HG03066 (cell line): ENCODE results near the gene RGS6.

Experiments used
- ATAC-seq: cut with Tn5 transposase; IDR thresholded peaks from one replicate; pipeline ENCODE4 v1.9.1; 2021; ENCODE audit warnings: low read depth; ENCODE audit not compliant: unreplicated experiment

Gene RGS6

GRCh38 chr14:72559669-72560255 is 627.5 kb downstream of the RGS6 start:
- no peak for ATAC-seq

DNA sequence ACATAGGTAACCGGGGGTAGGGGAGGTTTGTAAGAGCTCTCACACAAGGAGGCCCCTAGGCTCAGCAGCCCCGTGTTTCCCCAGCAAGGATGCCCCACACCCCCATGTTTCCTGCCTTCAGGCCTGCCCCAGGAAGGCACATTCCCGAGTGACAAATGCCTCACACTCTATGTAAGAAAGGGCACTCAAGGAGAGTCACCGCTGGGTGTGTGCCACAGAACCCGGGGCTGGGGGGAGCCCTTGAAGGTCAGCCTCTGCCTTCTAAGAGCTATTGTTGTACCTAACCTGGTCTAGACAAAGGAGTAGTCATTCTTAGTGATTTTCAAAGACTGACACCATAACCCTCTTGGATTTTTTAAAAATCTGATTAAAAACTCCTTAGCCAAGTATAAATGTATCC is 628.1 kb downstream of the RGS6 start:
- no peak for ATAC-seq

DNA sequence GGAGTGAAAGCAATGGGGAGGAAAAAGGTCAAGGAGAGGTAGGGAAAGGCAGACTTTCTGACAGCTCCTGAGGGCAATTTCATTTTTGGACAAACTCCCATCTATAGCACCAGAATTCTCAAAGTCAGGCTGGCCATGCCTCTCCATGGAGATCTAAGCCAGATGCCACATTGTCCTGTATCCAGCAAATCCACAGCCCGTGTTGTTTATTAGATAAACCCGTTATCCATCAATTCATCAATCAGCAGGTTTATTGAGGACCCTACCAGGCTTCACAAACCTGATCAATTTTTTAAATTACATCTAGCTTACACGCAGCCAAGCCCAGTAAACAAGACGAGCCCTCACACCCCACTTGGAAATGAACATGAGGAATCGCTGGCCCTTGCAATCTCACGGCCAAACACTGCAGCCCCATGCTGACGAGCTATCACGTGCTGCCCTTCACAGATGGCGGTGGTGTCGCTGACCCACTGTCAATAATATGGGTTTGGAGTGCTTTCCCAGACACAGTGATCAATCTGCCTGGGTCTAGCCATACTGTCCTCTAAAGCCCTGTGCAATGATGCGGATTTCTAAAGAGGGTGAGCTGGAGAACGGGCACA is 628.8 kb downstream of the RGS6 start:
- no peak for ATAC-seq

DNA sequence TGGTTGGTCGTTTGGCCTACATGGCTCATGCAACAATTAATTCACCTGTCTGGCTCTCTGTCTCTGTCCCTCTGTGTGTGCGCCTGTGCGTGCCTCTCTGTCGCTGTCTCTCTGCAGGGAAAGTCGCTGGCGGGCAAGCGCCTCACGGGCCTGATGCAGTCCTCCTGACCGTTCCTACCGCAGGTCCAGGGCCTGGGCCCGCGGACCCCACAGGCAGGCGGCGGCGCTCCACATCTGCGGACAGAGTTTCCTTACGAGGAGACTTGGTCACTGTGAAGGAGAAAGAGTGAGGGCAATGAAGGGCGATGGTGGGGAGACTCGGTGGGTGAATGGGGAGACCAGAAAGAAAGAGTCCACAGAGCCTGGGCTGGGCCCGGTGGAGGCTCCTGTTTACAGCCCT is 630.1 kb downstream of the RGS6 start:
- ATAC-seq, result no peak

DNA sequence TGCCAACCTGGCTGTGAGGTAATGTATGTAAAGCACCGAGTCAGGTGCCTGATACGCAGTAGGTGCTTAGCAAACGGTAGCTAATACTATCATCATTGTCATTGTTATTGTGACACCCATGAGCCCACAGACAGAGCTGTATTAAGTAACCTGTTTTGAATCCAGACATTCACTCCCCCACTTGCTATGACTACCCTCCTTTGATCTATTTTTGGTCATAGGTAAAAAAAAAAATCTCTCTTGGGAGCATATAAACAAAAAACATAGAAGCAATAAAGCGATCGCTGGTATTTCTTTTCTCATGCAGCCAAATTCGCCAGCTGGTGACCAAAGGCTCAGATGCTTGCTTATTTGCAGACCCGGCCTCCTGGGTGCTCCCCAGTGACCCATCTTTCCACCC is 631.4 kb downstream of the RGS6 start:
- no peak for ATAC-seq

DNA sequence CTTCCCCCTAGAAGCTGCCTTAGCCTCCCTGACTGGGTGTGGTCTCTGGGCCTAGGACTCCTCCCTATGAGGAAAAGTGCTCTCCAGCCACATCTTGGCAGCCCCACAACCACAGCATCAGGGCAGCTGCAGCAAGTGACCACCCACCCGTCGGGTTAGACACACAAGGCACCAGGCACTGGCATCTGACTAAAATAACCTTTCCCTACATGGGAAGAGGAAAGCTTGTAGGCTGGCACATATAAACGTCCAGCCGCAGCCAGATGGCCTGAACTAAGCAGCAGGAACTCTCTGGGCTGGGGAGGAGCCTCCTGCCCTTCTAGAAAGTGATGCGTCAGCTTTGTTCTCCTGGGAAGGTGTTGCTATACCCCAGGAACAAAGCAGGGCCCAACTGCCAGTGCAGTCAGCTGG is 632.9 kb downstream of the RGS6 start:
- ATAC-seq, result no peak

- no peak for ATAC-seq
Observed at GRCh38 chr14:72565917-72566316, 633.7 kb downstream of the RGS6 start.

- ATAC-seq, result no peak
Observed at GRCh38 chr14:72567226-72567625, 635.0 kb downstream of the RGS6 start.

DNA sequence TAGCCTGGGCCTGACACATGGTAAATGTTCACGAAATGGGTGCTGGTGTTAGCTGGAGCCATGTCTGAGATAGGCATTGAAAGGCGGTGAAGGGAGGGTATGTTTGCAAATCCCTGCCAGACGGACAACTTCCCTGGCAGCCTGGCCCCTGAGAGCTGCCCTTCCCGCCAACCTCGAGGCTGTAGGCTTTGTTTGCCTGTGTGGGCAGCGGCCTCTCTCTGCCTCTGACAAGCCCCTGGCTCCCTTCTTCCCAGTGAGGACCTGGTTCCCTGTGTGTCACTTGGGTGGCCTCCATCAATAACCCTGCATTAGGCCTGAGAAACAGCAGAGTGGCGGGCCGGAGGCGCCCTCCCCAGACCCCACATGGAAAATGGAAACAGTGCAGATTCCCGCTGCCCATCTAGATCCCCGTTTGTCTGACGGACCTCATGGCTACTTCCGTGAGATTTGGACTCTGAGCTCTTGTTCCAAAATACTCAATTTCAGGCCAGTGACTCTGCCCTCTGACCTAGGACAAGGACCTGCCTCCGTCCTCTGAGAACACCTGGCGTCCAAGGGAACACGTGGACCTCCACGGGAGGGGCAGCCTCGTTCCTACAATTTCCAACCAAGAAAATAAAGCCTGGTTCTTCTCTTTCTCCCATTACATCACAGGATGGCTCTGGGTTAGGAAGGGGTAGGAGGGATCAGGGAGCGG is 636.2 kb downstream of the RGS6 start:
- ATAC-seq, result no peak

- no peak for ATAC-seq
Observed at GRCh38 chr14:72573725-72574417, 641.6 kb downstream of the RGS6 start.

DNA sequence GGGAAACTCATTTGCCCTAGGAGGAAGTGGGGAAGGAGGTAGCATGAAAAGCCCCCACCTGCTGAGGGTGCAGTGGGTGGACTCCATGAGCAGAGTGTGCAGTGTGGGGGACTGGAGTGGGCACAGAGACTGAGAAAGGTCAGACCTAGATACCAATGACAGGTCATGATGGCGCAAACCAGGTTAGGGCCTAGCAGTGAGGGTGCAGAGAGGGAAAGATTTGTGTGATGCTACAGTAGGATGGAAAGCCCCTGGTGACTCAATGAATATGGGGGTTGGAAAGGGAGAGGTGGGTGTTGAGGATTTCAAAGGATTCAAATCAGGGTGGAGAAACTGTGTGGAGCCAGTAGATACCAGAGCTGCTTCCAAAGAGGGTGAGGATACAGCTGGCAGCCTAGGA is 642.5 kb downstream of the RGS6 start:
- ATAC-seq, result no peak

DNA sequence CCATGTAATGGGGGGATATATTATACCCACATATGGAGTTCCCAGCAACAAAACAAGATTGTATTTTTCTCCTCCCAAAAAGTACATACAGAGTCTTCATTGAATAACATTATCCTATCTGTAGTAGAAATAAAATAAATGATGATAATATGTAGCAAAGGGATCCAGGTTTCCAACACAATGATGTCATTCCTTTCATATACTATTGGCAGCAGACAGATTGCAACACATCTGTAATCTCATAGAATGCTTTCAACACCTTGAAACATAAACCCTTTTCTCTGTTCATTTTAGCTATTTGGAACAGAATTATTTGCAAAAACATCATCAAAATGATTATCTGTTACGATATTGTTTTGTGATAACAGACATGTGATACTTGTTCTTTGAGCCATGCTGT is 644.0 kb downstream of the RGS6 start:
- no peak for ATAC-seq

DNA sequence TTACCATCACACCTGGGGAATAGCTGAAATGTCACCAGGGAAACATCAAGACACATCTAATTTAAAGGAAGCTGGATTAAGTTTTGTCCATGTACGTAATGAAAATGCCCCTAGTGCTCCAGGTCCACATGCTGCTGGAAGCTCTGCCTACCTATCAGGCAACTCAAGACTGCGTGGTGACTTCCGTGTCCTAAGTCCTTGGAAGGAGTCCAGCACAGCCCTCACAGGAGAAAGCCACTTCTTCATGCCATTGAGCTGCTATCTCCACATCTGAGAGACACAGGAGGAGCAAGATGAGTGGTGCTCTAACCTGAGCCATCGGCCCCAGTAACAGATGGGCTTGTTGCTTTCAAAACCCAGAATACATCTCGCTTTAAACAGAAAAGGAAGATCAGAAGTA is 645.3 kb downstream of the RGS6 start:
- ATAC-seq, result no peak

DNA sequence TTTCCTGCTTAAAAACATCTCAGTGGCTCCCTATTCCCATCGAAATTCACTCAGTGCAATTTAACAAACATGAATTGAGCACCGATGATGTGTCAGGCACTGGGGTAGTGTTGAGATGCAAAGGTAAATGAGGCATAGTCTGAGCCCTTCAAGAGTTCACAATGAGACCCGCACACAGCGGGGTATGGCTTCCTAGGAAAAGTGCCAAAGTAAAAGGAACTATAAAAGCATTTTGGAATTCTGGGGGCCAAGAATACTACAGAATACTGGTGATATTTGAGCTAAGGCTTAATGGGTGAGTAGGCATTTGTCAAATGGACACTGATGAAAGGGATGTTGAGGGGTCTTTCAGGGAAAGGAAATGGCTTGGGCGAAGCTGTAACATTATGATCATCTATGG is 646.3 kb downstream of the RGS6 start:
- no peak for ATAC-seq

GRCh38 chr14:72582582-72582981 is 650.4 kb downstream of the RGS6 start:
- ATAC-seq, result no peak

- ATAC-seq, result no peak
Observed at GRCh38 chr14:72583316-72584272, 651.4 kb downstream of the RGS6 start.

GRCh38 chr14:72588521-72588920 is 656.3 kb downstream of the RGS6 start:
- ATAC-seq, result no peak

DNA sequence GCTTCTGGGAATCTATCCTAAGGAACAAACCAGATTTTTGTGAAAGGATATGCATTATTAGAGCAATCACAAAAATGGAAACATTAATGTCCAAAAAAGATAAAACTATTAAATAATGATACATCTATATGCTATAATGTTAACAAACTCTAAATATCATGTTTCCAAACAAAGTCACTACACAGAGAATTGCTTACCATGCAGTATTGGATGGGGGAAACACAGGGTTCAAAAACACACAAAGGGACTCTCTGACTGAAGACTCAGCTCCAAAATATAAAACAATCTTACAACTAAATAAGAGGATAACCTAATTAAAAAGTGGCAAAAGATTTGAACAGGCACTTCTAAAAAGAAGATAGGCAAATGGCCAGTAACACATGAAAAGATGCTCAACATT is 657.4 kb downstream of the RGS6 start:
- no peak for ATAC-seq

- no peak for ATAC-seq
Observed at GRCh38 chr14:72590577-72590976, 658.3 kb downstream of the RGS6 start.

GRCh38 chr14:72591391-72591790 is 659.2 kb downstream of the RGS6 start:
- no peak for ATAC-seq
